B cell (primary cell): ENCODE measurements around the gene ARHGAP23. TPM values are rescaled to one million over a fixed set of nuclear protein-coding genes. Genes with fewer than 3 reads are reported as not detected.

ENCODE experiments used
- ATAC-seq: fragments of 200-7000 bp; cut with Tn5 transposase; one replicate; pipeline ENCODE4 v1.10.0; 2021; ENCODE audit warnings: low read depth, mild to moderate bottlenecking, moderate number of reproducible peaks, moderate library complexity
- CTCF ChIA-PET: fragments of 350-600 bp; sonication (Branson Sonifier 250); formaldehyde crosslinking; loops from one replicate; lab custom pipeline; 2021; ENCODE audit warnings: antibody characterized with exemption, inconsistent platforms; lab: Charles Lee
- POLR2A ChIA-PET: fragments of 350-600 bp; sonication (Branson Sonifier 250); formaldehyde crosslinking; loops from one replicate; lab custom pipeline; 2021; ENCODE audit warnings: antibody characterized with exemption; lab: Charles Lee
- DNase-seq: peaks from one replicate; pipeline ENCODE4 v3.0.0; 2013
- H2AFZ ChIP-seq: 2 replicates; pipeline ENCODE4 v1.6.1; 2012; ENCODE audit warnings: mild to moderate bottlenecking, low read depth, low read length; ENCODE audit not compliant: insufficient read depth, poor library complexity, severe bottlenecking
- H3K27ac ChIP-seq, 2 donors: 1 replicate in 1 of 2; 2 replicates in 1 of 2; pipeline ENCODE4 v1.5.1; 2012 to 2013; ENCODE audit warnings: low read length in 2 of 2, mild to moderate bottlenecking in 2 of 2, moderate library complexity in 1 of 2
- H3K27me3 ChIP-seq, 4 experiments: fragments of 200-600 bp in 1 of 4; sonication (generic) in 1 of 4; replicated peaks in 1 of 4; 1 replicate in 2 of 4; 2 replicates in 2 of 4; pipeline versions ENCODE4 v1.6.1 to v1.7.0; 2013 to 2016; ENCODE audit warnings: low read length in 3 of 4, mild to moderate bottlenecking in 2 of 4, mixed read lengths in 1 of 4, moderate library complexity in 1 of 4; ENCODE audit not compliant: insufficient read depth in 4 of 4, control insufficient read depth in 3 of 4; ENCODE audit errors: control extremely low read depth in 1 of 4
- H3K36me3 ChIP-seq, 2 experiments: replicated peaks in 1 of 2; 1 replicate in 1 of 2; 2 replicates in 1 of 2; pipeline versions ENCODE4 v1.6.1 to v1.7.1; 2013; ENCODE audit warnings: low read length in 1 of 2; ENCODE audit not compliant: insufficient read depth in 2 of 2, control insufficient read depth in 1 of 2; ENCODE audit errors: control extremely low read depth in 1 of 2, extremely low read depth in 1 of 2
- H3K4me1 ChIP-seq, 2 donors: fragments of 200-600 bp in 1 of 2; sonication (generic) in 1 of 2; 1 replicate in 1 of 2; 2 replicates in 1 of 2; pipeline versions ENCODE4 v1.5.1 to v1.6.1; 2013 to 2017; ENCODE audit warnings: low read length in 2 of 2; ENCODE audit not compliant: control insufficient read depth in 2 of 2, insufficient read depth in 2 of 2
- H3K4me2 ChIP-seq: replicated peaks from 2 replicates; pipeline ENCODE3; 2012; ENCODE audit warnings: mild to moderate bottlenecking, low read depth, low read length; ENCODE audit not compliant: poor library complexity, severe bottlenecking
- H3K4me3 ChIP-seq, 5 experiments: fragments of 200-600 bp in 1 of 5; sonication (generic) in 1 of 5; 1 replicate in 3 of 5; 2 replicates in 2 of 5; pipeline versions ENCODE4 v1.5.1 to v1.7.0; 2011 to 2016; ENCODE audit warnings: low read length in 4 of 5, mild to moderate bottlenecking in 4 of 5, low read depth in 2 of 5, control low read depth in 1 of 5, moderate library complexity in 1 of 5; ENCODE audit not compliant: insufficient read depth in 1 of 5; ENCODE audit errors: control extremely low read depth in 1 of 5, extremely low read depth in 1 of 5
- H3K79me2 ChIP-seq: fragments of 200-600 bp; sonication (generic); one replicate; pipeline ENCODE4 v1.6.0; 2016; ENCODE audit warnings: low read length; ENCODE audit not compliant: control insufficient read depth, insufficient read depth
- H3K9ac ChIP-seq: fragments of 200-600 bp; sonication (generic); 2 replicates; pipeline ENCODE4 v1.6.1; 2017; ENCODE audit warnings: mild to moderate bottlenecking, low read length, moderate library complexity
- H3K9me3 ChIP-seq, 3 donors: one replicate each; pipeline versions ENCODE4 v1.6.1 to v1.7.1; 2013; ENCODE audit warnings: low read length in 2 of 3; ENCODE audit not compliant: control insufficient read depth in 2 of 3, insufficient read depth in 1 of 3; ENCODE audit errors: control extremely low read depth in 1 of 3
- H4K20me1 ChIP-seq: 2 replicates; pipeline ENCODE4 v1.6.0; 2012; ENCODE audit warnings: mild to moderate bottlenecking, low read length; ENCODE audit not compliant: insufficient read depth, control insufficient read depth, poor library complexity, severe bottlenecking
- H3K27ac Mint-ChIP-seq: one replicate; pipeline ENCODE4 v1.8.0; 2021; ENCODE audit warnings: mixed read lengths
- H3K27me3 Mint-ChIP-seq: one replicate; pipeline ENCODE4 v1.8.0; 2021; ENCODE audit warnings: mixed read lengths
- H3K4me1 Mint-ChIP-seq: one replicate; pipeline ENCODE4 v1.8.0; 2021; ENCODE audit warnings: mixed read lengths
- H3K4me3 Mint-ChIP-seq: one replicate; pipeline ENCODE4 v1.8.0; 2021; ENCODE audit warnings: mixed read lengths
- H3K9me3 Mint-ChIP-seq: one replicate; pipeline ENCODE4 v1.8.0; 2022; ENCODE audit warnings: mixed read lengths; ENCODE audit not compliant: insufficient read depth
- CTCF ChIP-seq: fragments of 200-600 bp; IDR thresholded peaks from one replicate; pipeline ENCODE4 v1.8.0; 2022; ENCODE audit warnings: antibody characterized with exemption, mild to moderate bottlenecking
- EZH2 ChIP-seq: IDR thresholded peaks from 2 replicates; pipeline ENCODE4 v1.6.1; 2012; ENCODE audit warnings: borderline replicate concordance, low read depth, mild to moderate bottlenecking, moderate library complexity, low read length; ENCODE audit not compliant: insufficient read depth, poor library complexity, severe bottlenecking
- WGBS: methylation state at CpG from one replicate; pipeline ENCODE4 v1.1.5; 2013; ENCODE audit warnings: missing lambda C conversion rate; ENCODE audit not compliant: insufficient coverage; 5-methylcytosine and 5-hydroxymethylcytosine counted together
- intact Hi-C: fragments of 100-400 bp; cut with micrococcal nuclease; formaldehyde crosslinking; loops from one replicate; pipeline ENCODE4 v1.10.0; 2022
- polyA plus RNA-seq: library from polyadenylated mRNA; depleted of rRNA; stranded (reverse); fragments of >200 nt; gene quantifications from 2 replicates; pipeline ENCODE4 v1.2.3, GENCODE V29; 2012
- total RNA-seq, 2 donors: library from RNA; stranded (reverse); fragments of 120-200 nt in 1 of 2; gene quantifications; 1 replicate in 1 of 2; 2 replicates in 1 of 2; pipeline versions ENCODE4 v1.2.3 to v1.2.4, GENCODE V29; 2013 to 2022

The ARHGAP23 gene
- total and polyA plus RNA-seq, 2 donors (not counting 1 experiment from before 2014, with no cell fraction given) = 0.07 to 0.12 TPM

- H3K9me3 ChIP-seq = no peaks in the 10 kb centered on the region
- no peak overlapping the region for H2AFZ ChIP-seq
- no peak overlapping the region for H3K4me2 ChIP-seq
- WGBS = 100% methylated on average over 1 of the region's 1 CpG
- POLR2A ChIA-PET = no interaction called here
- no peaks in the 10 kb centered on the region for H4K20me1 ChIP-seq
- no peak for TF ChIP-seq EZH2
- no peak for TF ChIP-seq CTCF
- Mint-ChIP-seq H3K4me3 (no peak overlapping the region), H3K9me3 (no peaks in the 10 kb centered on the region), H3K27me3 (no peaks in the 10 kb centered on the region), H3K27ac (no peak overlapping the region), H3K4me1 (peaks cover 9% of the 10 kb centered on the region)
- H3K4me3 ChIP-seq = no peak overlapping the region
- H3K4me1 ChIP-seq = peaks cover 4 to 5% of the 10 kb centered on the region in 2 donors
- H3K36me3 ChIP-seq = peaks cover 0 to 10% of the 10 kb centered on the region in 2 experiments
- intact Hi-C loops = no loop called here
- H3K9ac ChIP-seq = no peak overlapping the region
- no peak overlapping the region for H3K27ac ChIP-seq
- ATAC-seq = no peak
- no peaks in the 10 kb centered on the region for H3K27me3 ChIP-seq
- DNase-seq = no peak
- CTCF ChIA-PET = no interaction called here
- no peaks in the 10 kb centered on the region for H3K79me2 ChIP-seq
These were observed 48.8 kb upstream of the ARHGAP23 start for GRCh38 chr17:38379448-38379847.

DNA sequence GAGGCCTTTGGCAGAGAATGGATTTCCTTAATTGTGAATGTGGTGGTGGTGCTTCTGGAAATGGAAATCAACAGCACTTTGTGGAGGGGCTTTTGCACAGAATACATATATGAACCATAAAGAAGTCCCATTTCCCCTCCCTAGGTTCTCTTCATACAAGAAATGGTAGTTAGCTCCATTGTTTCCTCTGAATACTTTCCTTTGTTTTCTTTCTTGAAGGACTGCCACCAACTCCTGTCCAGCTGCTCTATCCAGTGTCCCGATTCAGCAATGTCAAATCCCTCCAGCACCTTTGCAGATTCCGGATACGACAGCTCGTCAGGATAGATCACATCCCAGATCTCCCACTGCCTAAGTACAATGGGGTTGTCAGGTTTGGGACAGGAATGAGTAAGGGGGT, 33.2 kb upstream of the ARHGAP23 start:
- no peak for DNase-seq
- Histone ChIP-seq H3K4me3 (no peak overlapping the region), H3K4me2 (no peak overlapping the region), H3K9me3 (no peaks in the 10 kb centered on the region), H3K4me1 (no peaks in the 10 kb centered on the region), H3K36me3 (peaks cover 0 to 39% of the 10 kb centered on the region in 2 experiments), H2AFZ (no peak overlapping the region), H3K79me2 (no peaks in the 10 kb centered on the region), H3K9ac (no peak overlapping the region), H3K27me3 (no peaks in the 10 kb centered on the region), H3K27ac (no peak overlapping the region), H4K20me1 (no peaks in the 10 kb centered on the region)
- no peak overlapping the region for H3K4me3 Mint-ChIP-seq
- ChIA-PET POLR2A (no interaction called here), CTCF (no interaction called here)
- ATAC-seq = no peak
- no peak for TF ChIP-seq CTCF
- TF ChIP-seq EZH2 = no peak
- no peaks in the 10 kb centered on the region for H3K27me3 Mint-ChIP-seq
- H3K27ac Mint-ChIP-seq = no peak overlapping the region
- H3K4me1 Mint-ChIP-seq = no peaks in the 10 kb centered on the region
- WGBS = 100% methylated on average over 1 of the region's 4 CpGs
- no peaks in the 10 kb centered on the region for H3K9me3 Mint-ChIP-seq
- intact Hi-C loops = no loop called here
